Measurements from ENCODE around the gene CBS. TPM values are rescaled to one million over a fixed set of nuclear protein-coding genes. Genes with fewer than 3 reads are reported as not detected.
"Not testable (repeated sequence)": the region's sequence is repeated elsewhere in the genome, so short reads cannot be mapped to it uniquely, and the experiment has no call there.

CBS gene
- polyA plus RNA-seq, 1 experiment: 109 TPM

GRCh38 chr21:43089463-43089862 is 13.8 kb upstream of the CBS start:
- H3K36me3 ChIP-seq (ENCODE audit: control insufficient read depth, insufficient read depth, low read length); POLR2A ChIA-PET; H3K4me3 ChIP-seq (ENCODE audit: low read depth, low read length); DNase-seq (ENCODE audit: low read depth); CTCF ChIA-PET; H3K27me3 ChIP-seq (ENCODE audit: control insufficient read depth, insufficient read depth, low read length): not testable (repeated sequence)

GRCh38 chr21:43082587-43083300 is 7.1 kb upstream of the CBS start:
- H3K27me3 ChIP-seq (ENCODE audit: control insufficient read depth, insufficient read depth, low read length); CTCF ChIA-PET; DNase-seq (ENCODE audit: low read depth); POLR2A ChIA-PET; H3K4me3 ChIP-seq (ENCODE audit: low read depth, low read length); H3K36me3 ChIP-seq (ENCODE audit: control insufficient read depth, insufficient read depth, low read length): not testable (repeated sequence)

GRCh38 chr21:43076643-43077042 is 1.0 kb upstream of the CBS start:
- H3K27me3 ChIP-seq (ENCODE audit: control insufficient read depth, insufficient read depth, low read length); CTCF ChIA-PET; H3K36me3 ChIP-seq (ENCODE audit: control insufficient read depth, insufficient read depth, low read length); POLR2A ChIA-PET; DNase-seq (ENCODE audit: low read depth): not testable (repeated sequence)
- peak overlapping the region; percentile 17; the same call in 1 of the 2 replicates for H3K4me3 ChIP-seq (ENCODE audit: low read depth, low read length)

- POLR2A ChIA-PET; DNase-seq (ENCODE audit: low read depth); H3K36me3 ChIP-seq (ENCODE audit: control insufficient read depth, insufficient read depth, low read length); CTCF ChIA-PET; H3K27me3 ChIP-seq (ENCODE audit: control insufficient read depth, insufficient read depth, low read length); H3K4me3 ChIP-seq (ENCODE audit: low read depth, low read length): not testable (repeated sequence)
Measured at GRCh38 chr21:43076023-43076637, 495 bp upstream of the CBS start.

GRCh38 chr21:43074401-43075169 is 1.1 kb downstream of the CBS start:
- H3K36me3 ChIP-seq (ENCODE audit: control insufficient read depth, insufficient read depth, low read length); POLR2A ChIA-PET; DNase-seq (ENCODE audit: low read depth); CTCF ChIA-PET; H3K4me3 ChIP-seq (ENCODE audit: low read depth, low read length); H3K27me3 ChIP-seq (ENCODE audit: control insufficient read depth, insufficient read depth, low read length): not testable (repeated sequence)

GRCh38 chr21:43072742-43073141 is 2.9 kb downstream of the CBS start:
- H3K4me3 ChIP-seq (ENCODE audit: low read depth, low read length); DNase-seq (ENCODE audit: low read depth); H3K27me3 ChIP-seq (ENCODE audit: control insufficient read depth, insufficient read depth, low read length); CTCF ChIA-PET; H3K36me3 ChIP-seq (ENCODE audit: control insufficient read depth, insufficient read depth, low read length); POLR2A ChIA-PET: not testable (repeated sequence)

- DNase-seq (ENCODE audit: low read depth); CTCF ChIA-PET; H3K36me3 ChIP-seq (ENCODE audit: control insufficient read depth, insufficient read depth, low read length); H3K4me3 ChIP-seq (ENCODE audit: low read depth, low read length); POLR2A ChIA-PET; H3K27me3 ChIP-seq (ENCODE audit: control insufficient read depth, insufficient read depth, low read length): not testable (repeated sequence)
Measured at GRCh38 chr21:43069682-43070081, 6.0 kb downstream of the CBS start.

GRCh38 chr21:43068065-43068464 is 7.6 kb downstream of the CBS start:
- CTCF ChIA-PET; H3K4me3 ChIP-seq (ENCODE audit: low read depth, low read length); H3K27me3 ChIP-seq (ENCODE audit: control insufficient read depth, insufficient read depth, low read length); POLR2A ChIA-PET; DNase-seq (ENCODE audit: low read depth); H3K36me3 ChIP-seq (ENCODE audit: control insufficient read depth, insufficient read depth, low read length): not testable (repeated sequence)

- H3K4me3 ChIP-seq (ENCODE audit: low read depth, low read length); DNase-seq (ENCODE audit: low read depth); H3K36me3 ChIP-seq (ENCODE audit: control insufficient read depth, insufficient read depth, low read length); H3K27me3 ChIP-seq (ENCODE audit: control insufficient read depth, insufficient read depth, low read length); POLR2A ChIA-PET; CTCF ChIA-PET: not testable (repeated sequence)
Measured at GRCh38 chr21:43066690-43067089, 8.9 kb downstream of the CBS start.

GRCh38 chr21:43065991-43066390 is 9.6 kb downstream of the CBS start:
- H3K4me3 ChIP-seq (ENCODE audit: low read depth, low read length); H3K27me3 ChIP-seq (ENCODE audit: control insufficient read depth, insufficient read depth, low read length); POLR2A ChIA-PET; CTCF ChIA-PET; DNase-seq (ENCODE audit: low read depth); H3K36me3 ChIP-seq (ENCODE audit: control insufficient read depth, insufficient read depth, low read length): not testable (repeated sequence)

GRCh38 chr21:43064265-43064917 is 11.2 kb downstream of the CBS start:
- POLR2A ChIA-PET; CTCF ChIA-PET; H3K4me3 ChIP-seq (ENCODE audit: low read depth, low read length); DNase-seq (ENCODE audit: low read depth); H3K36me3 ChIP-seq (ENCODE audit: control insufficient read depth, insufficient read depth, low read length); H3K27me3 ChIP-seq (ENCODE audit: control insufficient read depth, insufficient read depth, low read length): not testable (repeated sequence)

GRCh38 chr21:43062955-43063664 is 12.5 kb downstream of the CBS start:
- CTCF ChIA-PET; H3K36me3 ChIP-seq (ENCODE audit: control insufficient read depth, insufficient read depth, low read length); H3K4me3 ChIP-seq (ENCODE audit: low read depth, low read length); POLR2A ChIA-PET; H3K27me3 ChIP-seq (ENCODE audit: control insufficient read depth, insufficient read depth, low read length); DNase-seq (ENCODE audit: low read depth): not testable (repeated sequence)

All from BJ (cell line).